Stimulated activated CD4-positive, alpha-beta T cell treated with anti-CD3 and anti-CD28 coated beads, Interleukin-2, amount 100 ng/mL, for 4 hours (primary cell): Measurements from ENCODE around the gene PTPRD.

ENCODE experiments used
- DNase-seq: peaks from one replicate; pipeline ENCODE4 v3.0.0-alpha.2; 2020; ENCODE audit warnings: low read depth

Gene PTPRD

GRCh38 chr9:8430945-8431344 lies 2181.9 kb downstream of the PTPRD start:
- no peak for DNase-seq

DNA sequence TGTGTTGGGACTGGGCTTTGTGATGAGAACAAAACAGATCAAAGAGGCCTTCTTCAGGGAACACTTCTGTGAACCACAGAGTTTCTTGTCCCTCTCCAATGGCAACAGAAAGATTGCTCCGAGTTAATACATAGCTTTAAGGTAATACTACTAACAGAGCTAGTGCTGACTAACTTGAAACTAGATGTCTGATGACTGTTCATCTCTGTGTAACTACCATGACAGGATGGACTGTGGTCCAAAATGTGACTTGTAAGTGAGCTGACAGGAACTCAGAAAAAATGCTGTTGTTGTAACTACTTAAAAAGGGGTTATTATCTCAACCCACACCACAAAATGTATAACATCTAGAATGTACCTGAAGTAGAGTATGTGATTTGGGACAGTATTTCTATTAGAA lies 2183.0 kb downstream of the PTPRD start:
- no peak for DNase-seq

DNA sequence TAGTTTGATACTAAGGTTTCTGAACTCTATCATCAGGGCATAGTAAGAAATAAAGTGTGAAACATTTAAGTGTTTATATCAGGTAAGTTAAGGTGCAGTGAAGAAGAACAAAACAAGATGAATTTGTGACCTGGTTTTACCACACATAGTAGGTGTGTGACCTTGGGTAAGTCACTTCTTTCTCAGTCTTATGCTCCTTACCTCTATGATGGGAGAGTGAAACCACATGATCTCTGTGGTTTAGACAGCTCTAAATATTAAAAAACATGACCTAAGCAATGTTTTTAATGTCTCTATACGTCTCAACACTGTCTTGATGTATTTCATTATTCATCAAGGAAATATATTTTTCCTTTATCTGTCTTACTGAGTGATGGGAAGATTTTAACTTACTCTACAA lies 2183.6 kb downstream of the PTPRD start:
- no peak for DNase-seq

GRCh38 chr9:8428389-8428788 lies 2184.4 kb downstream of the PTPRD start:
- no peak for DNase-seq

GRCh38 chr9:8424786-8425410 lies 2187.9 kb downstream of the PTPRD start:
- DNase-seq, result no peak

DNA sequence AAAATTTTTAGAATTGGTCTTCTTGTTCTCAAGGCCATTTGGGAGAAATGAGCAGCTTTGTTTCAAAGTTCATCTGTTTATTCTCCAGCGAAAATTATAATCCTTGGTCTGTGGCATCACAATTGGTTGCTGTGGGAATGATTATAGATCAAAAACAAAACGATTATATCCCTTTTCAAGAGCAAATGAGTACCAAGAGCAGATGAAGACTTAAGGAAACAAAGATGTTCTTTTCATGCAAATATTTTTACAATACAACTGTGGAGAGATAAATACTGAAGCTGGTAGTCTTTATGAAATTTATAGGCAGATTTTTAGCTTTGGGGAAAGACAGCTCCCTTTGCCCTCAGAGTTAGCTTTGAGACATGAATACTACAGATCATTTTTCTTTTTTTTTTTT lies 2192.4 kb downstream of the PTPRD start:
- no peak for DNase-seq

DNA sequence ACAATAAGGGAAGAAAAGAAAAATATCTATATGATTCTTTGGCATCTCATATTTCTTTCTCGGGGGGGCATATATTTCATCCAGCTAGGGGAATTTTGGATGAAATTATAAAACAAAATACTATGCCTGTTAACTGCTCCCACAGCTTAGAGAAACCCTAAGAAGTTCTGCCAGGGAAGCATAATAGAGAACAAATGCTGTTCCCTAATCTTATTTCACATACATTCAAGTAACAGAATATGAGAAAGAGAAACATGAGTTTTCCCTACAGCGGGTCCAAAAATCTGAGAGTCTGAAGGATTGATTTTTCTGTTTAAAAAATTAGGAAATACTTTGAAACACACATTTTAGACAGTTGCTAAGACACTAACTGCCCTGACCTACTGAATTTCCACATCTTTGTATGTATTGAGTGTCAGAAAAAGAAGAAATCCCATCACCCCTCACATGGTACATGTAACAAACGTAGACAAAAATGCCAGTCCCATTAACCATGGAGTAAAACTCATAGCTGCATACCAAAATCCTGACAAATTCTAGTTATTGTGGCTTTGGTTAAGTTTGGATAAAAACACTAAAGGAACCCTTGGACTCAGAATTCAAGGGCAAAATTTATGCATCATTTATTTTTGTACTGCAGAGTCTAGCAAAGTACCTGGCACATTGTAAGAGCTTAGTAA lies 2193.1 kb downstream of the PTPRD start:
- no peak for DNase-seq

GRCh38 chr9:8417341-8417740 lies 2195.5 kb downstream of the PTPRD start:
- no peak for DNase-seq

DNA sequence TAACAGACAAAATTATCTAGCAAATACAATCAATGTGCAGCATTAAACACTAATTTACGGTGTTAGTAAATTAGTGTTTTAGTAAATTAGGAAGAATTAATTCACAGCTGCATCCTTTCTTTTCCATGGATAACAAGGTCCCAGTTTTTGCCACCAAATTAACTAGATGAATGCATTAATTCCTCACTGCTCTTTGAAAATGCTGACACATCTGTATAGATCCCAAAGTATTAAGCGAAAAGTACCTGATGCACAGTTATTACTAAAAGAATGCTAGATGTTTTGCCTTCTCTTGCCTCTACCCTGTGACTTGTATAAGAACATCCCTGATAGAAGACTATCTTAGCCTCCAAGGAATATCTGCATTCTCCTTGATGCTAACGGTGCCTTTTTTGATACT lies 2200.5 kb downstream of the PTPRD start:
- DNase-seq, result no peak

DNA sequence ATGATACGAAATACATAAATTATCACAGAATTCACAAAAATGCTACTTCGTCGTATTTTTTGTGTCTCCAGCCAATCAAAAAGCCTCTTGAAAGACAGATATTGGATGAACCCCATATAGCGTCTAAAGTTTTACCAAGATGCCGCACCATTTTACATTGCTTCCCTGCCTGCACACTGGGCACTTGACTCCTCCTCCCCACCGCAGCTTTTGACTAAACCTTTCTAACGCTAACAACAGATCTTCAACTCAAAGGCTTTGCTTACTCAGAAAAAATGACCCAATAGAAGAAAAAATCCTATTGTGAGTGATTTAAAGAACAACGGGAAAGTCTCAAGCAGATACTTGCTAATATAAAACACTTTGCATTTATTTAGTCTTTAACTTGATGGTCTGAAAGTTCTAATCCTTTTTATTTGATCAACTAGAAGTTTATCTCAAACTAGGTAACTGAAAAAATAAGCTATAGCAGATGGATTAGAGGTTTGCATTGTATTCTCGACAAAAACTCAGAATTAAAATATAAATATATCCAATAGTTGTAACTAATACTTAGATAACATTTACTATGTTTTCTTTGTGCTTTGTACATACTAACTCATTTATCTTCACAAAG lies 2204.1 kb downstream of the PTPRD start:
- no peak for DNase-seq

GRCh38 chr9:8401961-8402705 lies 2210.7 kb downstream of the PTPRD start:
- DNase-seq, result no peak

GRCh38 chr9:8400378-8400777 lies 2212.4 kb downstream of the PTPRD start:
- DNase-seq, result no peak

DNA sequence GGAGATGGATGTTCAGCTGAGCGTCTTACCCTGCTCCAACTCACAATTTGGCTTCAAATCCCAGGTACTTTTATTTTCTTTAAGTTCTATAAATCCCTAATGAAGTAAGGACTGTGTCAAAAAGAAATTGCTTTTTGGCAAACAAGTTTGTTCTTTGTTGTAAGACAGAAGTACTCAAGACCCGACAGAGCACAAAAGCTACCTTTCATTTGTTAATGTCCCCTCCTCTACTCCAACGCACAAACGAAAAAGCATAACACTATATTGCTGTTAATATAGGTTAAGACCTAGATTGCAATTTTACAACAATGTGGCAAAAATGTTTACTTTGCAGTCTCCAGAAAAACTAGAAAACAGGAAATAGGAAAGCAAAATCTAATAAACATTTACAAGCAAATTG lies 2217.8 kb downstream of the PTPRD start:
- no peak for DNase-seq

GRCh38 chr9:8394341-8394740 lies 2218.5 kb downstream of the PTPRD start:
- DNase-seq, result no peak

DNA sequence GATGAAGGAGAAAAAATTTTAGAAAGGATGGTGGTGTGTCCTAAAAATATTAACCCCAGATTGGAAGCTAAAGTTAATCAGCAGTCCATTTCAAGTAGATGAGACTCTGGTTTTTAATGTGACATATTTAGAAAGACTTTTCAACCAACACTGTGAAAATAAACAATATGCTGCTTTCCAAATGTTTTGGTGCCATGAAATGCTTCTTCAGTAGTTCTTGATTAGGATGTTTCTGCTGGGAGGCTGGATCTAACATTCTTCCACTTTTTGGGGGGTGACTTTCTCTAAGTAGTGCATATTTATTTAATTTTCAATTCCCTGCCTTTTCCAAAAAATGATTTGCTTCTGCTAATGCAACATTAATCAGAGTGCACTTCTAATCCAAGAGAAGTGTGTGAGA lies 2219.9 kb downstream of the PTPRD start:
- DNase-seq, result no peak

DNA sequence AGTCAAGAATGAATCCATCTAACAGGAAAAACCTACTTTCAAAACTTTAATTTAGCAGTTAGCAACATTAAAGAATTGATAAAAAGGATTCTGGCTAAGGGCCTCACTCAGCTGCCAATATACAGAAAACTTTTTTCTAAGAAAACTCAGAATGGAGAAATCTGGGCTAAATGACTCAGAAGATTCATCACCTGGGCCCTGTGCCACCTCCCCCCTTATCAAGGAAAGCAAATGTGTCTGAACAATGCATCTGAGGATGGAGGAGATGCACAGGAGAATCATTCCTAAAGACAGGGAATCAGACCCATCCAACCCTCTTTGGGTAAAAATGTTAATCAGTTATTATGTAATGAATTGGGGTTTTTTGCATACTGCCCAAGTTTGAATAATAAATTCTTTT lies 2221.2 kb downstream of the PTPRD start:
- no peak for DNase-seq

DNA sequence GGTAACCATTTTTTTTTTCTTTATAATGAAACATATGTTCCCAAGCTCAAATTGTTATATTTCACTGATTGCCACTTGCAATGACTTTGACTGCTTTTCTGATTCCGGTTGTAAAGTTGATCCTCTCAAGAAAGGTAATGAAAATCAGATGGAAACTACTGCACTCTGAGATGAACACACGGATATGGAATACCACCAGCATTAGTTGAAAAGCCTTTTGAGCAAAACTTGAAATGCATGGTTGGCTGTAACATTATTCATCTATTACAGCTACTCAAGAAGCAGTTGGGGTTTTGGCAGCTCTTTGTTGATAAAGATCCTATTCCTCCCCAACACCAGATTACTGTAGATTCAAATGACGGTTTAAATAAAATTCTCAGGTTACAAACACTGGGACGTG lies 2221.7 kb downstream of the PTPRD start:
- DNase-seq, result no peak

- no peak for DNase-seq
These were observed 2222.2 kb downstream of the PTPRD start for GRCh38 chr9:8390571-8390970.

GRCh38 chr9:8389531-8389930 lies 2223.3 kb downstream of the PTPRD start:
- DNase-seq, result no peak

GRCh38 chr9:8388132-8388531 lies 2224.7 kb downstream of the PTPRD start:
- DNase-seq, result no peak

DNA sequence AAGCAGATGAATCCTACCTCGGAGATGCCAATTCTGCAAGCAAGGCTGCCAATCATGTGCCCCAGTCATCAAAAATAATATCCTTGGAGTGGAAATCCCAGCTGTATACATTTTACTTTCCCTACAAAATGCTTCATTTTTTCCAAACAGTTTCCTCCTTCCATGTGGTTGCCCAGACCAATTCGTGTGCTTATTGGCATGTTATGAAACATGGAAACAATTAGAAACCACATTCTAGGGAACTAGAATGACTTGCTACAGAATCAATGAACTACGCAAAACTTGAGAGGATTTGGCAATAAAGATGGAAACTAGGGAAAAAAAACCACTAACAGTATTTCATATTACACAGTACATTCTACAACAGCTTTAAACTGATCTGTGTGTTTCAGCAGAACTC lies 2228.7 kb downstream of the PTPRD start:
- no peak for DNase-seq

DNA sequence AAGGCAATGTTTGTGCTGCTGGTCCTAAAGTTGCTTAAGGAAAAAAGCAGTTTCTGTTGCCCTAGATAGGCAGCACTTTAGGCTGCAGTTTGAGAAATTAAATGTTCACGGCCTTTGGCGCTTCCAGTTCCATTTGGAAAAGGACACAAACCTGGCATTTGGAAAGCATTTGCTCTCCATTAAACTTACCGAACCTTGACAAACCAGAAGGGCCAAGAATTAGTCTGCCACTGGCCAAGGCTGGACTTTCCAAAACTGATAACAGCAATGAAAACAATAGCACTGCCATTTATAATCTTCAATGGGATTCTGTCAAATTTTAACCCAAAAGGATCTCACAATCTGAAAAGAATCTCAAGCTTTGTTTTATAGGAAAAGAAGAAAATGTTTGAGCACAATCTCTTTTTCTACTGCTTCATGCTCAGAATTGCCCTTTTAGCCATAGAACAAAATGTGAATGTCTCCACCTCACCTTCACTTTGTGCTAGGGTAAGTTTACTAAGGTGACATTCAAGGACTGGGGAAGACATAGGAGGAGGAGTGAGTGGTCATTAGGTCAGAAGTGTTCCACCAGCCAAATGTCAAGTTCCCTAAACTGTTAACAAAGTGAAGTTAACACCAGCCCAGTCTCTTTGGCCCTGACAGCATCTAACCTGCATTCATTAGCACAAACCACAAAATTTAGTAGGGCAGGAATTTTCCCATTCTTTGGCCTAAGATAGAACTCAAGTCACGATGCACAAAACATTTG lies 2229.8 kb downstream of the PTPRD start:
- DNase-seq, result no peak
